Measurements from ENCODE around the gene COL25A1.

DNA sequence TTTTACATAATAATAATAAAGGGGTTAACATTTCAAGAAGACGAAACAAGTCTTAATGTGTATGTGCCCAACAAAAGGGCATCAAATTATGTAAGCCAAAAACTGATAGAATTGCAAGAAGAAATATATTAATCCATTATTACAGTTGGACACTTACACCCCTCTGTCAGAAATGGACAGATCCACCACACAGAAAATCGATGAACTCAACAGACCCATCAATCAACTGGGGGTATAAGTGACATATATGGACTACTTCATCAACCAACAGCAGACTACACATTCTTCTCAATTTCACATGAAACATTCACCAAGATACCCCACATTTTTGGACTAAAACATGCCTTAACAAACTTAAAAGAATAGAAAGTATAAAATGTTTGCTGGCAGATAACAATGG lies 183.8 kb downstream of the COL25A1 start:
- TF ChIP-seq EZH2 (IDR thresholded peaks at IDR 0.05) (no peak), POLR2AphosphoS5 (IDR thresholded peaks at IDR 0.05; ENCODE audit: borderline replicate concordance, low read depth, low read length) (no peak)
